ENCODE results near the gene KRT80. TPM values are rescaled to one million over a fixed set of nuclear protein-coding genes. Genes with fewer than 3 reads are reported as not detected.

The KRT80 gene
- total and polyA plus RNA-seq, 3 donors from 2014 or later = 0.50 to 1.0 (median 0.94) TPM

- Histone ChIP-seq H3K4me1 (peaks cover 11% of the 10 kb centered on the region), H3K36me3 (ENCODE audit: low read depth, missing control alignments) (no peaks in the 10 kb centered on the region), H3K27ac (no peak overlapping the region), H3K4me3 (no peak overlapping the region), H3K27me3 (no peaks in the 10 kb centered on the region), H3K9me3 (no peaks in the 10 kb centered on the region)
- WGBS, 2 donors = 92 to 99% methylated on average over 13 to 20 of the region's 20 CpGs
- intact Hi-C loops (cut with DNase I; ENCODE audit: low total_unique reads) = no loop called here
- DNase-seq = no peak
- no peak for TF ChIP-seq POLR2A (IDR thresholded peaks at IDR 0.05)
- no peak for TF ChIP-seq CTCF (IDR thresholded peaks at IDR 0.05)
Measured at GRCh38 chr12:52173526-52173925, 18.3 kb downstream of the KRT80 start.

GRCh38 chr12:52172956-52173355 is 18.9 kb downstream of the KRT80 start:
- H3K27ac ChIP-seq = no peak overlapping the region
- peaks cover 9% of the 10 kb centered on the region for H3K4me1 ChIP-seq
- TF ChIP-seq POLR2A (IDR thresholded peaks at IDR 0.05) (no peak), CTCF (IDR thresholded peaks at IDR 0.05) (no peak)
- no peaks in the 10 kb centered on the region for H3K36me3 ChIP-seq (ENCODE audit: low read depth, missing control alignments)
- WGBS, 2 donors = 92 to 93% methylated on average over 17 of the region's 17 CpGs
- no peak for DNase-seq
- no peaks in the 10 kb centered on the region for H3K9me3 ChIP-seq
- no peaks in the 10 kb centered on the region for H3K27me3 ChIP-seq
- intact Hi-C loops (cut with DNase I; ENCODE audit: low total_unique reads) = no loop called here
- H3K4me3 ChIP-seq = no peak overlapping the region

- peak; percentile 37 for DNase-seq
- no peak overlapping the region for H3K27ac ChIP-seq
- no peaks in the 10 kb centered on the region for H3K9me3 ChIP-seq
- no peak for TF ChIP-seq POLR2A (IDR thresholded peaks at IDR 0.05)
- no peak for TF ChIP-seq CTCF (IDR thresholded peaks at IDR 0.05)
- WGBS, 2 donors = 84 to 89% methylated on average over 10 of the region's 10 CpGs
- H3K36me3 ChIP-seq (ENCODE audit: low read depth, missing control alignments) = no peaks in the 10 kb centered on the region
- H3K4me3 ChIP-seq = no peak overlapping the region
- H3K4me1 ChIP-seq = peaks cover 9% of the 10 kb centered on the region
- intact Hi-C loops (cut with DNase I; ENCODE audit: low total_unique reads) = no loop called here
- H3K27me3 ChIP-seq = no peaks in the 10 kb centered on the region
Measured at GRCh38 chr12:52171950-52172512, 19.8 kb downstream of the KRT80 start.

- 51 to 72% methylated on average over 6 to 9 of the region's 9 CpGs for WGBS, 2 donors
- no peaks in the 10 kb centered on the region for H3K36me3 ChIP-seq (ENCODE audit: low read depth, missing control alignments)
- DNase-seq = peak; percentile 51
- intact Hi-C loops (cut with DNase I; ENCODE audit: low total_unique reads) = no loop called here
- no peaks in the 10 kb centered on the region for H3K9me3 ChIP-seq
- no peak overlapping the region for H3K4me3 ChIP-seq
- no peak overlapping the region for H3K27ac ChIP-seq
- TF ChIP-seq CTCF (IDR thresholded peaks at IDR 0.05) (no peak), POLR2A (IDR thresholded peaks at IDR 0.05) (no peak)
- peaks cover 9% of the 10 kb centered on the region for H3K4me1 ChIP-seq
- H3K27me3 ChIP-seq = no peaks in the 10 kb centered on the region
Measured at GRCh38 chr12:52170827-52171226, 21.0 kb downstream of the KRT80 start.

- H3K4me3 ChIP-seq = no peak overlapping the region
- no peaks in the 10 kb centered on the region for H3K36me3 ChIP-seq (ENCODE audit: low read depth, missing control alignments)
- peaks cover 5% of the 10 kb centered on the region for H3K4me1 ChIP-seq
- no peak for DNase-seq
- 69 to 87% methylated on average over 1 of the region's 1 CpG for WGBS, 2 donors
- no peaks in the 10 kb centered on the region for H3K27me3 ChIP-seq
- no peak overlapping the region for H3K27ac ChIP-seq
- no peak for TF ChIP-seq CTCF (IDR thresholded peaks at IDR 0.05)
- no peak for TF ChIP-seq POLR2A (IDR thresholded peaks at IDR 0.05)
- intact Hi-C loops (cut with DNase I; ENCODE audit: low total_unique reads) = no loop called here
- no peaks in the 10 kb centered on the region for H3K9me3 ChIP-seq
Measured at GRCh38 chr12:52169886-52170285, 21.9 kb downstream of the KRT80 start.
